ENCODE results near the gene BHLHE41. TPM values are rescaled to one million over a fixed set of nuclear protein-coding genes. Genes with fewer than 3 reads are reported as not detected.

The BHLHE41 gene
- polyA plus RNA-seq, 1 of the 3 experiments (the other 2 are of a cell fraction) = 16.1 TPM

- no peak overlapping the region for H3K27ac ChIP-seq (ENCODE audit: low read depth in 2 of 2, low read length in 1 of 2)
- no peaks in the 10 kb centered on the region for H3K36me3 ChIP-seq (replicated peaks in 1 of 2; ENCODE audit: control insufficient read depth in 1 of 2, insufficient read depth in 2 of 2, low read length in 1 of 2)
- no peak overlapping the region for H3K4me2 ChIP-seq
- H3K9ac ChIP-seq = no peak overlapping the region
- H3K79me2 ChIP-seq (ENCODE audit: insufficient read depth) = no peaks in the 10 kb centered on the region
- H3K4me1 ChIP-seq (ENCODE audit: control insufficient read depth in 1 of 2, insufficient read depth in 2 of 2, low read depth in 1 of 2, low read length in 1 of 2) = no peaks in the 10 kb centered on the region; a peak in 1 of 4 replicates
- H3K9me3 ChIP-seq = no peaks in the 10 kb centered on the region
- peak overlapping the region; percentile 24; the same call in 1 of the 2 replicates for H2AFZ ChIP-seq (ENCODE audit: low read depth)
- H3K4me3 ChIP-seq (ENCODE audit: low read depth in 2 of 2, low read length in 1 of 2) = peak overlapping the region in 1 of 2 experiments; percentile 20; a peak in 1 of 4 replicates
- ChIA-PET POLR2A (no interaction called here), CTCF (interaction anchor here (0.6 to 4.4 kb wide), 29 partner anchors 9 to 684 kb away, joined by 3 to 27 read pairs (median 4); partner anchors contain the start of genes BHLHE41 and SSPN)
- 20% methylated on average over 6 of the region's 6 CpGs for WGBS (ENCODE audit: low lambda C conversion rate)
- H3F3A ChIP-seq (replicated peaks; ENCODE audit: insufficient read depth) = no peaks in the 10 kb centered on the region
- H3K9me2 ChIP-seq = no peaks in the 10 kb centered on the region
- TF ChIP-seq NFIC (IDR thresholded peaks at IDR 0.05; ENCODE audit: borderline replicate concordance) (no peak), SMC3 (IDR thresholded peaks at IDR 0.05; ENCODE audit: low read depth, low read length) (peak; percentile 81), CTCF (IDR thresholded peaks at IDR 0.05) (peak; percentile 98), CHD2 (IDR thresholded peaks at IDR 0.05; ENCODE audit: low read length, partially characterized antibody) (peak; percentile 14), YY1 (IDR thresholded peaks at IDR 0.05; ENCODE audit: low read depth) (no peak), USF2 (IDR thresholded peaks at IDR 0.05; ENCODE audit: borderline replicate concordance, low read depth, low read length) (no peak), RAD21 (IDR thresholded peaks at IDR 0.05; ENCODE audit: low read length) (peak; percentile 88), RCOR1 (IDR thresholded peaks at IDR 0.05; ENCODE audit: low read length) (peak; percentile 45; the same call in 1 of the 2 replicates), RFX5 (IDR thresholded peaks at IDR 0.05; ENCODE audit: low read length) (no peak)
- DNase-seq = peak; percentile 75
- no peaks in the 10 kb centered on the region for H4K20me1 ChIP-seq (ENCODE audit: insufficient read depth)
- H3K27me3 ChIP-seq (ENCODE audit: insufficient read depth) = no peaks in the 10 kb centered on the region
These were observed 27.6 kb downstream of the BHLHE41 start for GRCh38 chr12:26097046-26097878.

- CTCF ChIA-PET = interaction anchor here (1.0 to 4.4 kb wide), 8 partner anchors 8 to 606 kb away, joined by 3 to 27 read pairs (median 6); partner anchors contain the start of gene BHLHE41
- no peak overlapping the region for H3K27ac ChIP-seq (ENCODE audit: low read depth in 2 of 2, low read length in 1 of 2)
- no peak for TF ChIP-seq RAD21 (IDR thresholded peaks at IDR 0.05; ENCODE audit: low read length)
- TF ChIP-seq, protein P1, sequence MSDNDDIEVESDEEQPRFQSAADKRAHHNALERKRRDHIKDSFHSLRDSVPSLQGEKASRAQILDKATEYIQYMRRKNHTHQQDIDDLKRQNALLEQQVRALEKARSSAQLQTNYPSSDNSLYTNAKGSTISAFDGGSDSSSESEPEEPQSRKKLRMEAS (IDR thresholded peaks at IDR 0.05; ENCODE audit: low read depth) = no peak
- TF ChIP-seq MEF2A (IDR thresholded peaks at IDR 0.05; ENCODE audit: borderline replicate concordance, low read depth) = no peak
- no peak for TF ChIP-seq JUND (IDR thresholded peaks at IDR 0.05)
- TF ChIP-seq CHD2 (IDR thresholded peaks at IDR 0.05; ENCODE audit: low read length, partially characterized antibody) = no peak
- TF ChIP-seq FOSL2 (IDR thresholded peaks at IDR 0.05; ENCODE audit: borderline replicate concordance, low read depth) = no peak
- no peak for TF ChIP-seq PBX3 (IDR thresholded peaks at IDR 0.05)
- TF ChIP-seq FOXJ3 (CRISPR knock-in tag; IDR thresholded peaks at IDR 0.05) = no peak
- TF ChIP-seq EZH2phosphoT487 (IDR thresholded peaks at IDR 0.05; ENCODE audit: borderline replicate concordance, low read depth) = no peak
- no peak for TF ChIP-seq TCF12 (IDR thresholded peaks at IDR 0.05)
- TF ChIP-seq SIN3A (IDR thresholded peaks at IDR 0.05; ENCODE audit: borderline replicate concordance, low read depth, low read length) = no peak
- no peak overlapping the region for H3K4me3 ChIP-seq (ENCODE audit: low read depth in 2 of 2, low read length in 1 of 2)
- no peak overlapping the region for H2AFZ ChIP-seq (ENCODE audit: low read depth)
- H3K4me2 ChIP-seq = no peak overlapping the region
- H3K9ac ChIP-seq = no peak overlapping the region
- WGBS (ENCODE audit: low lambda C conversion rate) = 94% methylated on average over 2 of the region's 2 CpGs
- no peaks in the 10 kb centered on the region for H3F3A ChIP-seq (replicated peaks; ENCODE audit: insufficient read depth)
- H3K27me3 ChIP-seq (ENCODE audit: insufficient read depth) = no peaks in the 10 kb centered on the region
- no peaks in the 10 kb centered on the region for H3K9me3 ChIP-seq
- H3K9me2 ChIP-seq = no peaks in the 10 kb centered on the region
- DNase-seq = no peak
- no peaks in the 10 kb centered on the region for H3K79me2 ChIP-seq (ENCODE audit: insufficient read depth)
- no peaks in the 10 kb centered on the region for H4K20me1 ChIP-seq (ENCODE audit: insufficient read depth)
- POLR2A ChIA-PET = no interaction called here
- H3K36me3 ChIP-seq (replicated peaks in 1 of 2; ENCODE audit: control insufficient read depth in 1 of 2, insufficient read depth in 2 of 2, low read length in 1 of 2) = no peaks in the 10 kb centered on the region
- no peaks in the 10 kb centered on the region; a peak in 2 of 4 replicates for H3K4me1 ChIP-seq (ENCODE audit: control insufficient read depth in 1 of 2, insufficient read depth in 2 of 2, low read depth in 1 of 2, low read length in 1 of 2)
These were observed 28.8 kb downstream of the BHLHE41 start for GRCh38 chr12:26096036-26096435.
